ENCODE results near the gene NAALADL2.
"Not testable (repeated sequence)": the region's sequence is repeated elsewhere in the genome, so short reads cannot be mapped to it uniquely, and the experiment has no call there.

The NAALADL2 gene

DNA sequence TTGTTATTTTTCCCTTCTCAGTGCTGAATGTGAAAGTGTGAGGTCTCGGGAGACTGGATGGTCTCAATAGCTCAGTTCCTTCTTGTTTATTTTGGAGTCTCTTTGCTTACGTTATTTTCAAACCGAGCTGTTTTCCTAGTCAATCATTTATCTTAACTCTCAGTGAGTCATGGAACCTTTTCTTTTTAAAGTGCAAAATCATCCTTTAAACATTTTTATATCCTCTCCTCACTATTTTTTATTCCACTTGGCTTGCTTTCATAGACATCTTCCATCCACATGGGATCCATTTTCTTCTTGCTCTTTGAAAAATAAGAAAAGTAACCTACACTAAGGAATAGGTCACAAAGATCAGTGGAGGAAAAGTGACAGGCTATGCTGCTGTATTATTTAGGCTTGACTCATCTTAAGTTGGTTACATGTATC lies 497.8 kb downstream of the NAALADL2 start:
- DNase-seq = no peak

DNA sequence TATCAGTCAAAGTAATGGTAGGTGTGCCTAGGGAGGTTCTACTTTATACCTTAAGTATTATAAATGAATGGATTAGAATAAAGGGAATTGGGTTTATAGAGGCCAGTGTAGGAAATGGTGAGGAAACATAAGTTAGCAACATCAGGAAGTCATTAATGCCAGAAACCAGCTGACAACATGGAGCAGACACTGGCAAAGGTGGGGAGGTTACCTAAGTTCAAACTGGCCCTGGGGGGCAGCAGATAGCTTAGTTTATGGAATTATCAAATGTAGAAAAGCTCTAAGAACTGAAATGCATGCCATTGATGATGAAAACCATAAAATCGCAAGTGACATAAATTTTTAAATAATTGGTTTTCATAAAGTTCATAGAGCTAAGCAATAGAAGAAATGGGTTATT lies 498.6 kb downstream of the NAALADL2 start:
- DNase-seq = no peak

DNA sequence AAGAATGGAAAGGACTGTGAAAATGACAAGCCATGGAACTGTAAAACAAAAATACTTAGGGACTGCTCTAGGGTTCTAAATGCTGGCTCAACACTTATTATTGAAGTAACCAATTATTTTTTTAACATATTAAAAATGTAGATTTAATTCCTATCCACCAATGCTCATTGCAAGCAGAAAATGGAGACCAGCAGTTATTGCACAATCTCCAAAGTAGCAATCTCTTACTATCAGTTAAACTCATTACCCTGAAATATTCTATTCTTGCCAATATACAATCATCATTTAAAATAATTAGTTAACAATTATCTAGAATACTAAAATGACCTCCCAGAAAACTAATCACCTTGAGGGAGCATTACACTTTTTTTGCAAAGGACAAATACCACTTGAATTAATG lies 499.8 kb downstream of the NAALADL2 start:
- no peak for DNase-seq

DNA sequence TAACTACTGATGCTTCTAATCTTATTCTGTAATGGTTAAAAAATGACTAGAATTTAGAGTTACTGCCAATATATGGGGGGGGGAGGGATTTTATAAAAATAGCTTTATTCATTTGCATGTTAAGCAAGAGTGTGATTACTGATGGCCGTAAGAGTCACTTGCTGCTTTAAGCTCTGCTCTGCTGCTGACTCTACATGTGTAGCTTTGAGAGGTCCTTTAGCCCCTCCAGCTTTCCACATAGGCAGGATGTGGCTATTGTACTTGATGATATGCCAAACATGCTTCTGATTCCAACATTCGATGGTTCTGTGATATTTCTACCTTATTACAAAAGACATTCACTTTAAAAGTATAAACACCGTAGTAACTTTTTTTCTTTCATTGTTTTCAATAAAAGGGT lies 511.3 kb downstream of the NAALADL2 start:
- not testable (repeated sequence) for DNase-seq

DNA sequence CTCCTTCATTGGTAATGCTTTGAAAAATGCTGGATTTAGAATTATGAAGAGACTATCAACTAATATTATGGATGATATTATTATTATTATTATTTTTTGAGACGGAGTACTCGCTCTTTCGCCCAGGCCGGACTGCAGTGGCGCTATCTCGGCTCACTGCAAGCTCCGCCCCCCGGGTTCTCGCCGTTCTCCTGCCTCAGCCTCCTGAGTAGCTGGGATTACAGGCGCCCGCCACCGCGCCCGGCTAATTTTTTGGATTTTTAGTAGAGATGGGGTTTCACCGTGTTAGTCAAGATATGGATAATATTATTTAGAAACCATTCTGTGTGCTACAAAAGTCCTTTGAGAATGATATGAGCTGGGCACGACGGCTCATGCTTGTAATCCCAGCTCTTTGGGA lies 512.1 kb downstream of the NAALADL2 start:
- DNase-seq = not testable (repeated sequence)

DNA sequence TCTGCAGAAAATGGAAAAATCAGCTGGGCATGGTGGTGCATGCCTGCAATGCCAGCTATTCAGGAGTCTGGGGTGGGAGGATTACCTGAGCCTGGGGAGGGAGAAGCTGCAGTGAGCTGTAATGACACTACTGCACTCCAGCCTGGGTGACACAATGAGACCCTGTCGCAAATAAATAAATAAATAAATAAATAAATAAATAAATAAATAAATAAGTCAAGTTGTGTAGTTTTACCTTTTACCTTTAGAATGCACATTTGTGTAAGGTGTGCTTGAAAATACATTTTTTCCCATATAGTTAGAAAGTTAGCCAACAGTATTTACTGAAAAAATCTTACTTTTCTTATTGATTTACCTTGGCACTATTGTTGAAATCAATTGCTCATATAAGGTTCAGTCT lies 515.6 kb downstream of the NAALADL2 start:
- DNase-seq = no peak

DNA sequence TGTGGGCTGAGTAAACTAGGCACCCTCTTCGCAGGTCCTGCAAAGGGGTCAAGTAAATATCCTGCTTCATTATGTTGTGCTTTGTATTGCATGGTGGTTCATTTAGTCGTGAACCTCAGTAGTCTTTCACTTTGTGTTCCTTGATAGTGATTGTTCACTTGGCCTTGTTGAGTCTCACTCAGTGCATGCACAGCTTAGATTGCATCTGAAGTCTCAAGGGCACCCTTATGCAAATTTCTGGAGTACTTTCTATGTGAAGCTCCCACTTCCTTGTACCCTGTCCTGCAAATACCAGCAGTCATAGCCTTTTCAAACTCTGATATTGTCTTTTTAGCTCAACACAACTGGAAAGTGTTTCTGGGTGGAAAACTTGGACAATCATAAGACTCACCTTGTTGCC lies 519.2 kb downstream of the NAALADL2 start:
- DNase-seq = no peak

DNA sequence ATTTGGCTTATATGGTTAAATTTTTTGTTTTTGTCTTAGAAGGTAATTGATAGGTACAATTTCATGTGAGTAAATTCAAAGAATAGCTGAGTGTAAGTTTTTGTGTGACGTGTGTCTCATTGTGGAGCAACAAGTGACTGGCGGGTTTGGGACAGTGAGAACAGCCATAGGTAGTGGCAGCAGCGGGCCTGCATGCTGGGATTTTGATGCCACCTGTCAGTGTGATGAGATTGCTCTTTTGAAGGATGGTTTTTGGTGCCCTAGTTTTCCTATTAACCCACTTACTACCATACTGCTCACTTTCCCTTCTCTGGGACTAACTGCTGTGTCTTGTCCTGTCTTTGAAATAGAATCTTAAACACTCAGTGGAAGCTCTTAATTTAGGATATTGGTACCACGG lies 522.6 kb downstream of the NAALADL2 start:
- DNase-seq = no peak

DNA sequence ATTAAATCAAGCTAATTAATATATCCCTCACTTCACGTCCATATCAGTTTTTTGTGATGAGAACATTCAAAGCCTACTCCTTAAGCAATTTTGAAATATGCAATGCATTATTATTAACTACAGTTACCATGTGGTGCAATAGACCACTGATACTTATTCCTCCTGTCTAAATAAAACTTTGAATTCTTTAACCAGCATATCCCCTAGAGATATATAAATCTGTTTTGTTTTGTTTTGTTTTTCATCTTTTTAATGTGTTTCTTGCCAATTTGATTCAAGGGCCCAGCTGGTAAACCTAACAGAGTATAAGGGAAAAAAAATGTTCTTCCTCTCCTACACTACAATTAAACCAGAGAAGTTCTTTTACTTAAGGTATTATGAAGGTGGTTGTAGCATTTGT lies 524.2 kb downstream of the NAALADL2 start:
- no peak for DNase-seq

DNA sequence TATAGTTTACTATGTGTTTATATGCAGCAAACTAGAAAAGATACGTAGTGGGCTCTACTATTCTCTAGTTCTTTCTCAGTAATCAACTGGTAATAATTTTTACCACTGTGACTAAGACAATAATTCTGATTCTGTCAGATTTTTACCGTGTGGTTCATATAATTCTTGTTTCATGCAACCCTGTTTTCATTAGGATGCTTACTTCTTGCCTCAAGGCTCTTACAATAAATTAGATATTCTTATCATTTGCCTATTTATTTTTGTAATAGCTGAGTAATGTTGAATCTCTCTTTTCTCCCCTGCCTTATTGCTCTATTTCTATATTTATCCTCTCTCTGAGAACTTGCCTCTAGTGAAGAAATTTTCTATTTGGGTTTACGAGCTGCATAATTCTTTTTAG lies 524.7 kb downstream of the NAALADL2 start:
- no peak for DNase-seq

DNA sequence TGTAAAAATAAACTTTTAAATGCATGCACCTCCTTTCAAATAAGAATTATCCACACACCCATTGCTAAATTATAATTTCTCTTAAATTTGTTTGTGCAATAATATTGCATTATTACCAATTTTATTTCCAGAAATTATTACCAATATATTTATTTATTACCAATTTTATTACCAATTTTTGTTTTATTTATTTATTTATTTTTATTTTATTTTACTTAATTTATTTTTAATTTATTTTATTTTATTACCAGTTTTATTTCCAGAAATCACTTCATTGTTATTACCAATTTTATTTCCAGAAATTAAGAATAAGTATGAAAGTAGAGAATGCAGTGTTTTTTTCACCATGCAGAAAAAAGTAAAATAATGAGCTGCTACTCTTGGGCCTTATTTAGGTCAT lies 525.4 kb downstream of the NAALADL2 start:
- DNase-seq = no peak

DNA sequence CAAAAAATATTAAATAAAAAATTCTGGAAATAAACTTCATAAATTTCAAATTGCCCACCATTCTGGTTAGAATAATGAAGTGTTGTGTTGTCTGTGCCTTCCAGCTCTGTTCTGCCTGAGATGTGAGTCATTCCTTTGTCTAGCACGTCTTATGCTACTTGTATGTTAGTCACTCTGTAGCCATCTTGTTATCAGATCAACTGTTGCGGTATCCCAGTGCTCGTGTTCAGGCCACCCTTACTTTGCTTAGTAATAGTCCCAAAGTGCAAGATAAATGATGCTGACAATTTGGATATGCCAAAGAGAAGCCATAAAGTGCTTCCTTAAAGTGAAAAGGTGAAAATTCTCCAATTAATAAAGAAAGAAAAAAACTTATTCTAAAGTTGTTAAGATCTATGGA lies 527.5 kb downstream of the NAALADL2 start:
- DNase-seq = peak in 1 of 56 donors; percentile 2

DNA sequence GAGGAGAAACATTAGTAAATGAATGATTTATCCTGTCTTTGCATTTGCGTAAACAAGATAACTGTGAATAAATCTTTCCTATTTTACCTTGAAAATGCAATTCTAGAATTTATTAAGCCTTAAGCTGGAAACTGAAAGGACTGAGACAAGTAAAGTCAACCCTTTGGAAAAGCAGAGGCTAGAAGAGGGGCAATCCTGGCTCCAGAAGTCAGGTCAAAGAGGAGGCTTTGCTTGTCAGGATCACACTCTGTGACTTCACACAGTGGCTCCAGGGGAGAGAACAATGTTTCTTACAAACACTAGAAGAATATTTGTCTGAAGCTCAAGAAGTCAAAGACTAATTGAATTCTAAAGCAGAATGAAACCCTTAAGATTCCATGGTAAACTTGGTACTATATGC lies 530.4 kb downstream of the NAALADL2 start:
- no peak for DNase-seq

DNA sequence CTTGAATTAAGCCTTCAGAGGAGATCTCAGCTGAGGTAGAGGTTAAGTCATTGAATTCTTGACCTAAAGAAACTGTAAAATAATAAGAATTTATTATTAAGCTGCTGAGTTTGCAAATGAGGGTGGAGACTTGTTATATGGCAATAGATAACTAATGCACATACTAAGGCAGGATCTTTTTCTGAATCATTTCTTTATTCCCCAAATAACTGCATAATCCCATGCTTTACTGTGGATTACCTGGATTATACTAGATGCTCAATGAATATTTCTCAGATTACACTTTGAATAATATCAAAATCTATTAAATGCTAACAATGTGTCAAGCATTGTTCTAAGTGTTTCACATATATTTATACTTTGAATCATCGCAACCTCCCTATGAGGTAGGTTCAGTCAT lies 532.5 kb downstream of the NAALADL2 start:
- DNase-seq = no peak

DNA sequence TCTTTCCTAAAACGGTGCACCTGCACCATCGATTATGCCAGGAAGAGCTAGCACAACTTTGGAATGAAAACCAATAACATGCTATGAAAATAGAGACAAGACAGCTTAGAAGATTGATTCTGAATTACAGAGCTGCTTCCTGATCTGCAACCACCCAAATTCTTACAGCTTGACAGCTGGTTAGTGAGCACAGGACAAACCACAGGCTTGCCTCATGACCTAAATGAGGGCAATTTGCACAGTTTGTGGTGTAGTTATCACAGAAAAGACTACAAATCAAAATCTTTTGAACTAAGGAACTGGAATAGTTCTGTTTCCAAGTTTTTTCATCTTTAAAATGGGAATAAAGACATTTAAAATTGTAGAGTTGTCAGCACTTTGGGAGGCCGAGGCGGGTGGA lies 533.5 kb downstream of the NAALADL2 start:
- no peak for DNase-seq

DNA sequence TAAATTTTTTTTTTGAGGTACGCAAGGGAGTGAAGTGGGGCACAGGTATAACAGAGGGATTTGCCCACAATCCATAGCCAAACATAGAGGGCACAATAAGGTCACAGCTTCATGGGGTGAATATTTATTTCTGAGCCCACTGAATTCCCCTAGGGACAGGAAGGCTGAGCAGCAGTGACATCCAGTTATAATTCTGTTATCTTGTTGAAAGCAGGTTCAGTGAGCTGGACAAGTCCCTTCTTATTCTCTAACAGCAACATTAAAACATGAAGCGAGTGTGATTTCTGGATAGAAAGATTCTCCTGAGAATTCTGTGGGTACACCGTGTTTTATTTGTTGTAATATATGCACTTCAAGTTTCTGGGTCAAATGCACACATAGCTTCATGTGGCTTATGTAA lies 538.2 kb downstream of the NAALADL2 start:
- no peak for DNase-seq

DNA sequence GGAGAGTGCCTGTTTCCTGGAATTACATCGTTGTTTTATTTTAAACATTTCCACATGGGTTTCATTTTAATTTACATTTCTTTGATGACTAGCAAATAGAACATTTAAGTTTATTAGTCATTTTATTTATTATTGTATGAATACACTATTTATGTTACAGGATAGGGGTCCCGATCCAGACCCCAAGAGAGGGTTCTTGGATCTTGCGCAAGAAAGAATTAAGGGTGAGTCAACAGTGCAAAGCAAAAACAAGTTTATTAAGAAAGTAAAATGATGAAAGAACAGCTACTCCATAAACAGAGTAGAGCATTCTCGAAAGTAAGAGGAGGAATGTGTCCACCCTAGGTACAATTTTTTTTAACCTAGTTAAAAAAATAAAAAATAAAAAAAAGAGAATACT lies 539.5 kb downstream of the NAALADL2 start:
- DNase-seq = no peak

DNA sequence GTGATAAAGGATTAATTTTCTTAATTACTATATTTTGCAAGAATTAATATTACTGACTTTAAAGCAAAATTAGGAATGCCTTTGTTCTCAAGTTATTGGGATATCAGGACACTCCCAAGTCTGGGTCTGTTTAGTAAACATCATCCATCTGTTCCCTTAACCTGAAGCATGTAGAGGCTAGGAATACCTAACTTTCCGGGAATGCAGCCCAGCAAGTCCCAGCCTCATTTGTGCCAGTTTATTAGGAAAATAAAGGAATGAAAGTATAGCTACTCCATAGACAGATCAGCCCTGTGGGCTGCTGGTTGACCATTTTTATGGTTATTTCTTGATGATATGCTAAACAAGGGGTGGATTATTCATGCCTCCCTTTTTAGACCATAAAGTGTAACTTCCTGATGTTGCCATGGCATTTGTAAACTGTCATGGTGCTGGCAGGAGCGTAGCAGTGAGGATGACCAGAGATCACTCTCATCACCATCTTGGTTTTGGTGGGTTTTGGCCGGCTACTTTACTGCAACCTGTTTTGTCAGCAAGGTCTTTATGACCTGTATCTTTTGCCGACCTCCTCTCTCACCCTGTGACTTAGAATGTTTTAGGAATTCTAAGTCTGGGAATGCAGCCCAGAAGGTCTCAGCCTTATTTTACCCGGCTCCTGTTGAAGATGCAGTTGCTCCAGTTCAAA lies 540.2 kb downstream of the NAALADL2 start:
- no peak for DNase-seq

DNA sequence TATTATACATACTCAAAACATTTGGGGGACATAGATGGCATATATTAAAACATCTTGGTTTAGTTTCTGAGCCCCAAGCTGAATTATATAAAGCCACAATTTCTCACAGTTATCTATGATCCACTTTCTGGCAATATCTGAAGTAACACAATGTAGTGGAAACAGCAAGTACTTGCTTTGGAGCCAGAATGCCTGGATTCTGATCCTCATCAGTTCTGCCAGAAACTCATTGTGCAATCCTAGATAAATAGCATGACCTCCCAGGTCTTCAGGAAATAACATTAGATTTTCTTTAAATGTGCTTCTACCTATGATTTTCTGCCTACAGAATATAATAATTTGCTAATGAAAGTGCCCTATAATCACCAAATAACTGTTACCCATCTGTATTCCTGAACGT lies 544.9 kb downstream of the NAALADL2 start:
- no peak for DNase-seq

DNA sequence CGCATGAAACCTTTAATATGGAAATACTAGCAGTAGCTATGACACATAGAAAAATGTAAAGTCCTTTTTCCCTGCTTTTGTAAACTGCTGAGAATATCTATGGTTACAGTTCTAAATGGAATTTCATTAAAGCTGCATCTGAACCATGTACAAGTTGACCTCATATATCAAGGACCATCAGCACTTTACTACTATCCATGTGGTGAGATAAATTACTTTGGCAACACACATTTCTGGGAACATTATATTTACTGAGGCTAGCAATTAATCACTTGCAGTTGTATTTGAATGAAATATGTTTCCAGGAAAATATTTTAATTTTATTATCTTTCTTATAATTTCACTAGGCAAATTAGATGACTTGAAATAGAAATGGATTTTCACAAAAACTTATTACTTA lies 545.5 kb downstream of the NAALADL2 start:
- DNase-seq = no peak

DNA sequence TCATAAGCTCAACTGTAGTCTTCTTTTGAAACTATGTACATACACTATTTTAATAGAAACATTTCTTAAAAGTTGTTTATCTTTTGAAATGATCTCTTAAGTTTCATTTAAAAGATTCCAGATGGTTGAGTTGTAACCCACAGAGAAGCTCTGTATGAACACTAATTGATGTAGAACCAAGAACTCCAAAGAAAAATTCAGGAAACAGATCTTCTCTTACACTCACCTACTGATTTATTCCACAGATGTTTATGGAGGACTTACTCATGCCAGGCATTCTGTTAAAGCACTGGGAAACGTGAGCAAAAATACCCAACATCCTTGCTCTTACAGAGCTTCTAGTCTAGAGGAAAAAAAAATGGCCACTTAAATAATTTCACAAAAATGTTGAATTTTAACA lies 551.1 kb downstream of the NAALADL2 start:
- DNase-seq = no peak

DNA sequence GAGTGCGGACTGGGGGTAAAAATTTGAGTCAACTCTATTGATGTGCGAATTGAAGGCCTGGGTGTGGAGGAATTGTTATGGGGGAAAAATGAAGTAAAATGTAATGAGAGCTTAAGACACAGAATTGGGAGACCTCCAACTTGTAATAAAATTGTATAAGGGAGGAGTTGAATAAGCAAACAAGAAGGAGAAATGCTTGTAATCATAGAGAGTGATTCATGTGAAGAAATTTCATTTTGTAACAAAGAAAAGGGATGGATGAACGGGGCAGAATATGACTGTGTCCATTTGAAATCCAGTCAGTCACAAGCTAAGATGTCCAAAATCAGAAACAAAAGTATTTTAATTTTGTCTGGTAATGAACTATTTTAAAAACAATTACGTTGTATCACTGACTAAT lies 552.3 kb downstream of the NAALADL2 start:
- DNase-seq = no peak

DNA sequence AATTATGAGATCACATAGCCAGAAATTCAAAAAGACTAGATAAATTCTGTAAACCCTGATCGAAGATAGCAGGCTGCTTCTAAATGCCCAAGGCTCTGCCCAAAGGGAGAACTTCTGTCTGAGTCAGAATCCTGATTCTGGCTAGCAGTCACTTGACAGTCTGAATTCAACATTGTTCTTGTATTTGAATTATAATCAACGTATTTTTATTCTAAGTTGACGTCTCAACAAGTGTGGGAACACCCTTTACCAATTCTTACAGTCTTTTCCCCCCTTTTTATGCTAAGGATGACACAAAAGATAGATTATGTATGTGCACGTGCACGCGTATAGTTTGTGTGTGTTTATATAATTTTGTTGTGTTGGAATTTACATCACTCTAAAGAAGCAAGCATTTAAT lies 552.8 kb downstream of the NAALADL2 start:
- no peak for DNase-seq

DNA sequence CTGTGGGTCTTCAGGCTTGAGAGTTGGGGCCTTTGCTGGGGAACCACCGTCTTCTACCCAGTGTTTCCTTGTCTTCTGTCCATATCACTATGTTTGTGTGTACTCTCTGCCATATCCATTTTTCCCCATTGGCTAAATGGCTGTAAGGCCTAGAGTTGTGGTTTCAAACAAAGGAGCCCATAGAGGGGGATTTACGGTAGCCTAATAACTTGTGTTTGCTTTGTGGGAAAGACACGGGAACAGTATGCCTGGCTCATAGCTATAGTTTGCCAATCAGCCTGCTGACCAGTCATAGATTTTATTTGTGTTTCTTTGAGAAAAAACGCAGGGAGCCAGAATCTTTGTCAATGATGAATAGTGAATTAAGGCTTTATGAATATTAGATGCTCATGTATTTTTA lies 554.8 kb downstream of the NAALADL2 start:
- no peak for DNase-seq

Data from amygdala (tissue), 56 donors.